ENCODE data around the gene TNXB.
"Not testable (repeated sequence)": the region's sequence is repeated elsewhere in the genome, so short reads cannot be mapped to it uniquely, and the experiment has no call there.

The TNXB gene

DNA sequence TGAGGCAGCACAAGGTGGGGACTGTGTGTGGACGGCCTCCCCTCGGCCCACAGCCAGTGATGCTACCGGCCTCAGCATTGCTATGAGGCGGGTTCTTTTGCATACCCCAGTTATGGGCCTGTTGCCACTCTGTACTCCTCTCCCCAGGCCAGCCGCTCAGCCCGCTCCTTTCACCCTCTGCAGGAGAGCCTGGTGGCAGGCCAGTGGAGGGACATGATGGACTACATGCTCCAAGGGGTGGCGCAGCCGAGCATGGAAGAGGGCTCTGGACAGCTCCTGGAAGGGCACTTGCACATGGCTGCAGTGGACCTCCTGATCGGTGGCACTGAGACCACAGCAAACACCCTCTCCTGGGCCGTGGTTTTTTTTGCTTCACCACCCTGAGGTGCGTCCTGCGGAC is 102.1 kb downstream of the TNXB start:
- H3K4me3 ChIP-seq; intact Hi-C loops (cut with DNase I; ENCODE audit: low total_unique reads): not testable (repeated sequence)
- peak in 1 of 2 donors; percentile 42 for DNase-seq

DNA sequence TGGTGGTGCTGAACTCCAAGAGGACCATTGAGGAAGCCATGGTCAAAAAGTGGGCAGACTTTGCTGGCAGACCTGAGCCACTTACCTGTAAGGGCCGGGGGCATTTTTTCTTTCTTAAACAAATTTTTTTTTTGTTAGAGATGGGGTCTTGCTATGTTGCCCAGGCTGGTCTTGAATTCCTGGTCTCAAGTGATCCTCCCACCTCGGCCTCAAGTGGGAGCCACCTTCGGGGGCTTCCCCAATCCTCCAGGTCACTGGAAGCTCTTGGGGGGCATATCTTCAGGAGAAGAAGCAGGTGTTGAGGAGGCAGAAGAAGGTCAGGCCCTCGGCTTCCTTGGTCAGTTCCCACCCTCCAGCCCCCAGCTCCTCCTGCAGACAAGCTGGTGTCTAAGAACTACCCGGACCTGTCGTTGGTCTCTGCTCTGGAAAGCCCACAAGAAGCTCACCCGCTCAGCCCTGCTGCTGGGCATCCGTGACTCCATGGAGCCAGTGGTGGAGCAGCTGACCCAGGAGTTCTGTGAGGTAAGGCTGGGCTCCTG is 103.1 kb downstream of the TNXB start:
- H3K9me3 ChIP-seq; H3K36me3 ChIP-seq; H3K4me1 ChIP-seq; H3K27ac ChIP-seq; H3K4me3 ChIP-seq; H3K27me3 ChIP-seq; intact Hi-C loops (cut with DNase I; ENCODE audit: low total_unique reads): not testable (repeated sequence)
- peak in 1 of 2 donors; percentile 31 for DNase-seq

More for the DNA sequence above, 102.1 kb downstream of the TNXB start:
- not testable (repeated sequence) for H3K9me3 ChIP-seq, H3K27ac ChIP-seq, H3K4me1 ChIP-seq, H3K27me3 ChIP-seq, H3K36me3 ChIP-seq

DNA sequence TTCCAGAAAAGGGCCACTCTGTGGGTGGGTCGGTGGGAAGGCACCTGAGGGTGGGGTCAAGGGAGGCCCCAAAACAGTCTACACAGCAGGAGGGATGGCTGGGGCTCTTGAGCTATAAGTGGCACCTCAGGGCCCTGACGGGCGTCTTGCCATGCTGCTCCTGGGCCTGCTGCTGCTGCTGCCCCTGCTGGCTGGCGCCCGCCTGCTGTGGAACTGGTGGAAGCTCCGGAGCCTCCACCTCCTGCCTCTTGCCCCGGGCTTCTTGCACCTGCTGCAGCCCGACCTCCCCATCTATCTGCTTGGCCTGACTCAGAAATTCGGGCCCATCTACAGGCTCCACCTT is 103.6 kb downstream of the TNXB start:
- H3K36me3 ChIP-seq; H3K4me1 ChIP-seq; H3K4me3 ChIP-seq; H3K27ac ChIP-seq; intact Hi-C loops (cut with DNase I; ENCODE audit: low total_unique reads); H3K27me3 ChIP-seq; H3K9me3 ChIP-seq: not testable (repeated sequence)
- DNase-seq: peak in 1 of 2 donors; percentile 46

DNA sequence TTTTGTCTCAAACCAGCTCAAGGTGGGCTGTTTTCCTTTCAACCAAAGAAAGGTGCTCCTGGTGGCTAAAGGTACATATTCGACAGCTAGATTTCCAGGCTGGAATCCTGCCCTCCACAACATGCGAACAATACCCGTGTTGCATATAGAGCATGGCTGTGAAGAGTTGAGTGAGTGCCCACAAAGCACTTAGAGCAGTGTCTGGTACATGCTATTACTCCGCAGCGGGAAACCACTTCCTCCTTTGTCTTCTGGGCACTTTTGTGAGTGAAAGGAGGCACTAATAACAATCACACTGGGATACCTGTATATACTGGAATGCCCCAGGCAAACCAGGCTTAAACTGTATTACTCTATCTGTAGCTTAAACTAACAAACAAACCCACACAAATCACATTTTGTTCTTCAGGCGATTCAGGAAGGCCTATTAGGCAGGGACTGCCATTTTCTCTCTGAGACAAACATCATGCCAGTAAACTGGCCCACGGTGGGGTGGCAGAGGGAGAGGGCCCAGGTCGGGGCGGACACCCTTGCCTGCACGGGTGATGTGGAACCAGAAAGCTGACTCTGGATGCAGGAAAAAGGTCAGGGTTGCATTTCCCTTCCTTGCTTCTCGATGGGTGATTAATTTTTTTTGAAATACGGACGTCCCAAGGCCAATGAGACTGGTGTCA is 104.1 kb downstream of the TNXB start:
- H3K27me3 ChIP-seq; DNase-seq; H3K4me3 ChIP-seq; H3K9me3 ChIP-seq; H3K4me1 ChIP-seq; intact Hi-C loops (cut with DNase I; ENCODE audit: low total_unique reads); H3K36me3 ChIP-seq; H3K27ac ChIP-seq: not testable (repeated sequence)

DNA sequence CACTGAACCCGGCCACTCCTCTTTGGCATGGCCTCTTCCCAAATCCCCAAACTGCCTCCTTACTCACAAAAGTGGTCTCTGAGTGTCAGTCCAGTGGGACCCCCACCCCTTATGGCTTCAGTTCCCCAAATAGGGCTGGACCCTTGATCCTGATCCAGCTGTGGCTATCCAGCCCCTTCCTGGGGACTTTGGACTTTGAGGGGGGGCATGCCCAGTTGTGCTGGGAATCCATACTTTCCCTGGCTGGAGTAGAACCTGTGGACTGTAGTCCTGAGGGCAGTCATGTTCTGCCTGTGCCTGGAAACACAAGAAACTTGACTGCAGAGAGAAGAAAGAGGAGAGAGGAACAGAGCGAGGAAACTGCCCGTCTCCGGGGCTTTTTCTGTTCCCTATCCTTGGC is 104.7 kb downstream of the TNXB start:
- H3K36me3 ChIP-seq; H3K27ac ChIP-seq; H3K27me3 ChIP-seq; H3K4me3 ChIP-seq; H3K4me1 ChIP-seq; intact Hi-C loops (cut with DNase I; ENCODE audit: low total_unique reads); H3K9me3 ChIP-seq: not testable (repeated sequence)
- peak in 1 of 2 donors; percentile 33 for DNase-seq

DNA sequence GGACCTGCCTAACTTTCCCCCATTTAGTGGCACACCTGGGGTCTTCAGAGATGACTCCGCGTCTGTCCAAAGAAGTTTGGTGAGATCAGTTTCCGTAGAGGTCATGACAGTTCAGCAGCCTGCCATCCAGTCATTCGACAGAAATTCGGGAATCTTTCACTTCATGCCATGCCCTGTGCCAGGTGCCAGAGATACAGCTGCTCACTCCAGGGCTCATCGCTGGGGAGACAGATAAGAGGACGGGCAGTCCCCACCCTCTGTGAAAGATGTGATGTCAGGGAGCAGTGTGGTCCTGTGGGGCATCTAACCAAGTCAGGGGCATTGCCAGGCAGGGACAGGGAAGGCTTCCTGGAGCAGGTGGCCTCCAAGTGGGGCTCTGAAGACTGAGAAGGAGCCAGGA is 105.8 kb downstream of the TNXB start:
- H3K27me3 ChIP-seq; H3K36me3 ChIP-seq; H3K9me3 ChIP-seq; H3K4me1 ChIP-seq; H3K4me3 ChIP-seq; DNase-seq; intact Hi-C loops (cut with DNase I; ENCODE audit: low total_unique reads); H3K27ac ChIP-seq: not testable (repeated sequence)

DNA sequence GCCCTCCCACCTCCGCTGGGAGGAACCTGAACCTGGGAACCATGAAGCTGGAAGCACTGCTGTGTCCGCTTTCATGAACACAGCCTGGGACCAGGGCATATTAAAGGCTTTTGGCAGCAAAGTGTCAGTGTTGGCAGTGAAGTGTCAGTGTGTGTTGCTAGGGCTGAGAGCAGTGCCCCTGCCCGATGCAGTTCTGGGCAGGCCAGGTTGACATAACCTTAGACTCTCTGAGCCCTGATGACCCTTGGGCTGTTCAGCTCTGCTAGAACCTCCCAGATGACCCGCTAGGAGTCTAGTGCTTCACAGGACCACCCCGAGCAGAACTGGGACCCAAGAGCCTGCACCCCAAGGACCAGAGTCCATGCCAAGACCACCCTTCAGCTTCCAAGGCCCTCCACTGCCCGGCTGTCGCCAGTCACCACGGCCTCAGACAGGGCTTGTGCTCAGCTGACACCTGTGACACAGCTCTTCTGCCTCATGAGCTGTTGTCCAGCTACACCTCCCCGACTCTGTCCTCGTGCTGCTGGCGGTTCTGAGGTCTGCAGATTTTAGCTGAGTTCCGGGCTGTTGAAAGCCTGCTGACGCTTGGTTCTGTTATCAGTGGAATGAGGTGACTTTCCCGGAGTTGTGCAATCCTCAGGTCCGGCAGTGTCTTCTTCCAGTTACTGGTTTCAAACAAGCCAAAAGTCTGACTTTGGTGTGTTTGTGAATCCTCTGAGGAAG is 106.4 kb downstream of the TNXB start:
- H3K27me3 ChIP-seq; H3K4me1 ChIP-seq; H3K36me3 ChIP-seq; H3K9me3 ChIP-seq; H3K4me3 ChIP-seq; DNase-seq; intact Hi-C loops (cut with DNase I; ENCODE audit: low total_unique reads); H3K27ac ChIP-seq: not testable (repeated sequence)

DNA sequence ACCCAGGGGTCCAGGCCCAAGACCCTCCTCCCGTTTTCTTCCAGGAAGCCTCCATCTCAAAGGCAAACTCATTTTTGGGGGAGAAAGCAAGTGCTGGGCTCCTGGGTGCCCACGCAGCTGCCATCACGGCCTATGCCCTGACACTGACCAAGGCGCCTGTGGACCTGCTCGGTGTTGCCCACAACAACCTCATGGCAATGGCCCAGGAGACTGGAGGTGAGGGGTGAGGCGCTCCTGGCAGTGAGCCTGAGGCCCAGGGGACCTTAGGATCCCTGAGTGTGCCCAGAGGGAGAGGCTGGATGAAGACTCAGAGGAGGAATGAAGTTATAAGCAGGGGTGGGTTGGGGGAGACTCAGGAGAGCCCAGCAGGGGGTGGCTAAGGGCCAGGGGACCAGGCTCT is 112.8 kb downstream of the TNXB start:
- H3K4me3 ChIP-seq; intact Hi-C loops (cut with DNase I; ENCODE audit: low total_unique reads); H3K27me3 ChIP-seq; H3K36me3 ChIP-seq; DNase-seq; H3K4me1 ChIP-seq; H3K9me3 ChIP-seq; H3K27ac ChIP-seq: not testable (repeated sequence)

DNA sequence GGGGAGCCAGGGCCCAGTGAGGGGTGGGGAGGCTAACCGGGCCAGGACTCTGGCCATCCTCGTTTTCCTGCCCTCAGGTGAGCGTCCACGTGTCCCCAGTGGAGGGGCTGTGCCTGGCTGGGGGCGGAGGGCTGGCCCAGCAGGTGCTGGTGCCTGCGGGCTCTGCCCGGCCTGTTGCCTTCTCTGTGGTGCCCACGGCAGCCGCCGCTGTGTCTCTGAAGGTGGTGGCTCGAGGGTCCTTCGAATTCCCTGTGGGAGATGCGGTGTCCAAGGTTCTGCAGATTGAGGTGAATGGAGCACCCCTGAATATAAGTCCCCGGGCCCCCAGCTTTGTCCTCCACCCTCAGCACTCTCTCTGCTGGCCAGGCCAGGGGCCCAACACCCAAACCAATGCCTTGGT is 114.7 kb downstream of the TNXB start:
- H3K4me1 ChIP-seq; H3K9me3 ChIP-seq; intact Hi-C loops (cut with DNase I; ENCODE audit: low total_unique reads); H3K4me3 ChIP-seq; H3K27me3 ChIP-seq; H3K27ac ChIP-seq; DNase-seq; H3K36me3 ChIP-seq: not testable (repeated sequence)

Data from tibial artery (tissue), 4 donors.